ENCODE results near the gene INVS. TPM values are rescaled to one million over a fixed set of nuclear protein-coding genes. Genes with fewer than 3 reads are reported as not detected.

The INVS gene
- total and polyA plus RNA-seq, 2 of the 4 experiments (the other 2 are of a cell fraction) = 9.2 to 33.5 TPM

DNA sequence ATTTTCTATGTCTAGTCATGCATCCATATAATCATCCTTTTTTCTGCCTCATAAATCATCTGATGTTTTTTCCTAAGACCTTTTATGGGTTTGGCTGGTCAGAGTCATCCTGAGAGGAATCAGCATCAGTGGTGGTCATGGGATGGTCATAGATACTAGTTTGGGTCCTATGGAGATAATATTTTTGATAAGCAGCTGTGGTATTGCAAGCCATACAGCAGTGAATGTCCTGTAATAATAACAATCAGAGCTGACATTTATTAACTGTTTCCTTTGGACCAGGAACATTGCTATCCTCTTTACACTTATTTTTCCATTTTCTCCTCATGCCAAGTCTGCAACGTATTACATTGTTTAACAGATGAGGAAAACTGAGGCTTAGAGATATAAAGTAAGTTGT, 170.6 kb downstream of the INVS start:
- DNase-seq (no peak), ATAC-seq (ENCODE audit: low read depth) (no peak)
- no CpG with 5 or more reads among the region's 1 CpG for WGBS, 2 experiments (ENCODE audit: extremely low coverage in 2 of 2, insufficient read length in 1 of 2)
- BruUV-seq (replicated peaks) = no TSS peak
- Histone ChIP-seq H4K20me1 (ENCODE audit: insufficient read depth, low read length) (no peaks in the 10 kb centered on the region), H4K5ac (ENCODE audit: low read depth, low read length) (no peak overlapping the region), H2BK5ac (ENCODE audit: low read depth, low read length, poor library complexity, severe bottlenecking) (no peak overlapping the region), H3K9me1 (ENCODE audit: insufficient read depth, low read length) (0 out of 2 replicates have a peak, but pooled peaks cover 2% of the 10 kb centered on the region), H2AK9ac (replicated peaks; ENCODE audit: low read depth, low read length, poor library complexity) (no peak overlapping the region), H3K9ac (ENCODE audit: low read depth, low read length) (no peak overlapping the region), H4K8ac (ENCODE audit: low read depth in 2 of 2, low read length in 2 of 2) (no peak overlapping the region), H3K4ac (ENCODE audit: low read depth, low read length) (no peak overlapping the region), H3K23ac (ENCODE audit: low read depth, low read length) (no peak overlapping the region), H3K36me3 (ENCODE audit: control insufficient read depth, insufficient read depth, low read length) (peaks cover 7% of the 10 kb centered on the region), H2BK120ac (ENCODE audit: low read depth, low read length) (no peak overlapping the region), H3K9me3 (ENCODE audit: control insufficient read depth, insufficient read depth, low read length) (no peaks in the 10 kb centered on the region), H3K14ac (replicated peaks; ENCODE audit: low read depth, low read length) (no peak overlapping the region), H3K4me1 (ENCODE audit: control insufficient read depth, insufficient read depth, low read length) (no peaks in the 10 kb centered on the region), H3K27ac (ENCODE audit: insufficient read depth, low read length) (no peak overlapping the region), H3K79me1 (ENCODE audit: low read depth in 1 of 2, low read length in 2 of 2) (no peaks in the 10 kb centered on the region; a peak in 1 of 4 replicates), H3K4me2 (ENCODE audit: low read depth, low read length) (no peak overlapping the region), H2BK20ac (ENCODE audit: low read depth, low read length) (no peak overlapping the region), H3K56ac (ENCODE audit: extremely low read depth, insufficient read depth, low read length) (no peak overlapping the region), H2BK15ac (ENCODE audit: low read depth, low read length) (no peak overlapping the region), H3K27me3 (ENCODE audit: control insufficient read depth, insufficient read depth, low read length) (no peaks in the 10 kb centered on the region), H2AFZ (replicated peaks; ENCODE audit: low read length, poor library complexity) (no peak overlapping the region), H3K4me3 (ENCODE audit: insufficient read depth, low read depth, low read length) (no peak overlapping the region), H2AK5ac (ENCODE audit: low read depth, low read length) (no peak overlapping the region), H4K91ac (ENCODE audit: insufficient read depth, low read depth, low read length) (no peak overlapping the region), H3K18ac (ENCODE audit: low read depth, low read length) (no peak overlapping the region)
- dilution Hi-C loops (cut with HindIII; ENCODE audit: low sequenced_read_pairs, unreplicated experiment) = no loop called here
- POLR2A ChIA-PET (ENCODE audit: unreplicated experiment) = no interaction called here
- in situ Hi-C loops (cut with MboI; ENCODE audit: low sequenced_read_pairs) = no loop called here
- no peak for TF ChIP-seq RFX5 (IDR thresholded peaks at IDR 0.05; ENCODE audit: low read depth, low read length)
- TF ChIP-seq MAZ (IDR thresholded peaks at IDR 0.05; ENCODE audit: borderline replicate concordance, low read depth, low read length) = no peak
- no peak for TF ChIP-seq CEBPB (IDR thresholded peaks at IDR 0.05; ENCODE audit: low read depth, low read length)
- TF ChIP-seq MAFK (IDR thresholded peaks at IDR 0.05; ENCODE audit: low read depth, low read length) = no peak
- no peak for TF ChIP-seq MXI1 (IDR thresholded peaks at IDR 0.05; ENCODE audit: borderline replicate concordance, low read depth, low read length)
- no peak for TF ChIP-seq RAD21 (IDR thresholded peaks at IDR 0.05; ENCODE audit: low read length)
- no peak for TF ChIP-seq POLR2A (IDR thresholded peaks at IDR 0.05; ENCODE audit: low read depth, low read length)
- TF ChIP-seq SMC3 (IDR thresholded peaks at IDR 0.05; ENCODE audit: low read depth, low read length) = no peak
- TF ChIP-seq, protein P1, sequence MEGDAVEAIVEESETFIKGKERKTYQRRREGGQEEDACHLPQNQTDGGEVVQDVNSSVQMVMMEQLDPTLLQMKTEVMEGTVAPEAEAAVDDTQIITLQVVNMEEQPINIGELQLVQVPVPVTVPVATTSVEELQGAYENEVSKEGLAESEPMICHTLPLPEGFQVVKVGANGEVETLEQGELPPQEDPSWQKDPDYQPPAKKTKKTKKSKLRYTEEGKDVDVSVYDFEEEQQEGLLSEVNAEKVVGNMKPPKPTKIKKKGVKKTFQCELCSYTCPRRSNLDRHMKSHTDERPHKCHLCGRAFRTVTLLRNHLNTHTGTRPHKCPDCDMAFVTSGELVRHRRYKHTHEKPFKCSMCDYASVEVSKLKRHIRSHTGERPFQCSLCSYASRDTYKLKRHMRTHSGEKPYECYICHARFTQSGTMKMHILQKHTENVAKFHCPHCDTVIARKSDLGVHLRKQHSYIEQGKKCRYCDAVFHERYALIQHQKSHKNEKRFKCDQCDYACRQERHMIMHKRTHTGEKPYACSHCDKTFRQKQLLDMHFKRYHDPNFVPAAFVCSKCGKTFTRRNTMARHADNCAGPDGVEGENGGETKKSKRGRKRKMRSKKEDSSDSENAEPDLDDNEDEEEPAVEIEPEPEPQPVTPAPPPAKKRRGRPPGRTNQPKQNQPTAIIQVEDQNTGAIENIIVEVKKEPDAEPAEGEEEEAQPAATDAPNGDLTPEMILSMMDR (conservative IDR thresholded peaks at IDR 0.05; ENCODE audit: low read depth, low read length) = no peak
- no peak for TF ChIP-seq FOS (IDR thresholded peaks at IDR 0.05; ENCODE audit: low read depth, low read length)
- TF ChIP-seq, protein P2, sequence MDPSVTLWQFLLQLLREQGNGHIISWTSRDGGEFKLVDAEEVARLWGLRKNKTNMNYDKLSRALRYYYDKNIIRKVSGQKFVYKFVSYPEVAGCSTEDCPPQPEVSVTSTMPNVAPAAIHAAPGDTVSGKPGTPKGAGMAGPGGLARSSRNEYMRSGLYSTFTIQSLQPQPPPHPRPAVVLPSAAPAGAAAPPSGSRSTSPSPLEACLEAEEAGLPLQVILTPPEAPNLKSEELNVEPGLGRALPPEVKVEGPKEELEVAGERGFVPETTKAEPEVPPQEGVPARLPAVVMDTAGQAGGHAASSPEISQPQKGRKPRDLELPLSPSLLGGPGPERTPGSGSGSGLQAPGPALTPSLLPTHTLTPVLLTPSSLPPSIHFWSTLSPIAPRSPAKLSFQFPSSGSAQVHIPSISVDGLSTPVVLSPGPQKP (IDR thresholded peaks at IDR 0.05; ENCODE audit: borderline replicate concordance, low read depth, low read length) = no peak
- no peak for TF ChIP-seq BHLHE40 (IDR thresholded peaks at IDR 0.05; ENCODE audit: low read depth, low read length)
- TF ChIP-seq, protein P3, sequence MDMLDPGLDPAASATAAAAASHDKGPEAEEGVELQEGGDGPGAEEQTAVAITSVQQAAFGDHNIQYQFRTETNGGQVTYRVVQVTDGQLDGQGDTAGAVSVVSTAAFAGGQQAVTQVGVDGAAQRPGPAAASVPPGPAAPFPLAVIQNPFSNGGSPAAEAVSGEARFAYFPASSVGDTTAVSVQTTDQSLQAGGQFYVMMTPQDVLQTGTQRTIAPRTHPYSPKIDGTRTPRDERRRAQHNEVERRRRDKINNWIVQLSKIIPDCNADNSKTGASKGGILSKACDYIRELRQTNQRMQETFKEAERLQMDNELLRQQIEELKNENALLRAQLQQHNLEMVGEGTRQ (IDR thresholded peaks at IDR 0.05; ENCODE audit: low read depth, low read length) = no peak
- TF ChIP-seq NFE2L2 (IDR thresholded peaks at IDR 0.05; ENCODE audit: low read depth, low read length) = no peak
- CTCF ChIA-PET = interaction anchor here (0.7 kb wide), 1 partner anchor 35 kb away, joined by 3 read pairs; no protein-coding TSS in a partner anchor
- intact Hi-C loops (cut with micrococcal nuclease) = no loop called here
